ENCODE data around the gene AJAP1.

AJAP1 gene

DNA sequence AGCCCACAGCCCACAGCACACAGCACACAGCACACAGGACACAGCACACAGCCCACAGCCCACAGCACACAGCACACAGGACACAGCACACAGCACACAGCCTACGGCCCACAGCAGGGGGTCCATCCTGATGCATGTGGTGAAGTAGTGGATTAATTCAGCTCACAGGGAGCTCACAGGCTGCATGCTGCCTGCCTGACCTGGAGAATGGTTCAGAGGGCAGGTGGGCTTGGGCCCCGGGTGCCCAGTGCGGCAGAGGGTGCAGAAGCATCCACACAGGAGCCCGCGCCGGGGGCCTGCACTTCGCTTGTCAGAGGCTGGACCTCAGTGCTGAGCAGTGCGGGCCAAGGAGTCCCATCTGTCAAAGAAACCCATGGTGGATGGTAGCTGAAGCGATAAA, 21.1 kb upstream of the AJAP1 start:
- no peak for DNase-seq (ENCODE audit: low spot score)
- TF ChIP-seq, protein P1, sequence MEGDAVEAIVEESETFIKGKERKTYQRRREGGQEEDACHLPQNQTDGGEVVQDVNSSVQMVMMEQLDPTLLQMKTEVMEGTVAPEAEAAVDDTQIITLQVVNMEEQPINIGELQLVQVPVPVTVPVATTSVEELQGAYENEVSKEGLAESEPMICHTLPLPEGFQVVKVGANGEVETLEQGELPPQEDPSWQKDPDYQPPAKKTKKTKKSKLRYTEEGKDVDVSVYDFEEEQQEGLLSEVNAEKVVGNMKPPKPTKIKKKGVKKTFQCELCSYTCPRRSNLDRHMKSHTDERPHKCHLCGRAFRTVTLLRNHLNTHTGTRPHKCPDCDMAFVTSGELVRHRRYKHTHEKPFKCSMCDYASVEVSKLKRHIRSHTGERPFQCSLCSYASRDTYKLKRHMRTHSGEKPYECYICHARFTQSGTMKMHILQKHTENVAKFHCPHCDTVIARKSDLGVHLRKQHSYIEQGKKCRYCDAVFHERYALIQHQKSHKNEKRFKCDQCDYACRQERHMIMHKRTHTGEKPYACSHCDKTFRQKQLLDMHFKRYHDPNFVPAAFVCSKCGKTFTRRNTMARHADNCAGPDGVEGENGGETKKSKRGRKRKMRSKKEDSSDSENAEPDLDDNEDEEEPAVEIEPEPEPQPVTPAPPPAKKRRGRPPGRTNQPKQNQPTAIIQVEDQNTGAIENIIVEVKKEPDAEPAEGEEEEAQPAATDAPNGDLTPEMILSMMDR (IDR thresholded peaks at IDR 0.05; ENCODE audit: extremely low read depth, missing control alignments), result no peak

DNA sequence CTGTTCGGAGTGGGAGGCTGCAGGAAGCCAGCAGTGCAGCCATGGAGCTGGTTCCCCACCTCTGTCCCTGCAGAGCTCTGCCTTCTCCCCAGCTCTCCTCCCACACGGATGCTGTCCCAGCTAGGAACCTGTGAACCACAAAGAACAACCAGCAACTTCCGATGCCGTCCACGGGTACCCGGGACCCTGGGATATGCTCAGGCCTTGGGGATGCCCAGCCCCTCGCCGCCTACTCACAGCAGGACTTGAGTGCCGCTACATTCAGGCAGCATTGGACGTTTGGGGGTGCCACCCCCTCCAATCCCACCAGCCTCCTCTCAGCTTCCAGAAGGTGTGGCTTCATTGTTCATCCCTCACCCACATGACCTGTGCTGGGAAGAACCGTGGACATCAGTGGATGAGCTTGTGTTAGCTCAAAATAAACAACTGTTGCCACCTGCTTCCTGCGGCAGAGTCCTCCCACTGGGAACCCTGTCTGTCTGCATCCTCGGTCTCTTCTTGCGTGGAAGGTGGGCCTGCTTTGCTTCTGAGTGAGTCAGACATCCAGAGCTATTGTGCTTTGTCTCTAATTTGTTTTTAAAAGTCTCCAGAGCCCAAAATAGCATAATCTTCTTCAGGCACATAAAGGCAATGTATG, 20.1 kb upstream of the AJAP1 start:
- DNase-seq (ENCODE audit: low spot score), result no peak
- TF ChIP-seq, protein P1 (IDR thresholded peaks at IDR 0.05; ENCODE audit: extremely low read depth, missing control alignments), result no peak

DNA sequence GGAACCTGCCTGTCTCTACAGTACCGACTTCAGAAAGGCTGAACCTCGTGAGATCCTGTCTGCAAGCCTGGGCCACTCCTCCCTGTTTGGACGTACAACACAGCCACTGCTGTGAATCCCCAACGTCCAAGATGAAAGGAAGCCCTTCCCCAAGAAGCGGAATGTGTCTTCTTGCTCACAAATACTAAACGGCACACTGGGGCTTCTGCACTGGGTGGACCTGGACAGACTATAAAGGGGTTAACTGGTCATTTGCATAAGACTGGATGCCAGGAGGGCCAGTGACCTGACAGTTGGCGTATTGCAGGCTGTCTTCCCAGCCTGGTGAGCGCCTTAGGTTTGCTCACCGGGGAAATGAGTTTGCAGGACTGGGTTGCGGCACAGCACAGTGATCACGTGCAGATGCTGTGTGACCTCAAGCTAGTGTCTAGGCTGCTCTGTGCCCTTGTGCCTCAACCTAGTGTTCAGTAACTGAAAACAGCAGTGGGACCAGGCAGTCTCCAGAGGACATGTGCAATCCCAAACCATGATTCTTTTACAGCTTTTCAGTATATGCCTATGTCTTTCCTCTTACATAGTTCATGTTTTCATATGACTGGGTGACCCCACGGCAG, 19.5 kb upstream of the AJAP1 start:
- TF ChIP-seq, protein P1 (IDR thresholded peaks at IDR 0.05; ENCODE audit: extremely low read depth, missing control alignments), result no peak
- no peak for DNase-seq (ENCODE audit: low spot score)

DNA sequence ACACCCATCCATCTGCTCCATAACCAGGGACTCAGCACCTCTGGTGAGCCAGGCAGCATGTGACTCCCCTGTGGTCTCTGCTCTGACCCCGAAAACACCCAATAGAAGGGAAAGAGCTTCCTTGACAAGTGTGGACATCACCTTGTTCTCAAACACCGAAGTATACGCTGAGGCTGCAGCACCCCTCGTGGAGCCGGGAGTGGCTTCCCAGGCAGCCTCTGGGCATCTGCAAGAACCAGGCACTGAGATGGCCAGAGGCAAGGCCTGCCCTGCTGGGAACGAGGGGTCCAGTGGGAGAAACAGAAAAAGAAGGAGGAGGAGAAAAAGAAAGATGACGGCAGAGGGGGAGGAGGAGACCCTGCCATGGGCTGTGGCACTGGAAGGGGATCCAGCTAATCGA, 18.2 kb upstream of the AJAP1 start:
- TF ChIP-seq, protein P1 (IDR thresholded peaks at IDR 0.05; ENCODE audit: extremely low read depth, missing control alignments), result no peak
- no peak for DNase-seq (ENCODE audit: low spot score)

DNA sequence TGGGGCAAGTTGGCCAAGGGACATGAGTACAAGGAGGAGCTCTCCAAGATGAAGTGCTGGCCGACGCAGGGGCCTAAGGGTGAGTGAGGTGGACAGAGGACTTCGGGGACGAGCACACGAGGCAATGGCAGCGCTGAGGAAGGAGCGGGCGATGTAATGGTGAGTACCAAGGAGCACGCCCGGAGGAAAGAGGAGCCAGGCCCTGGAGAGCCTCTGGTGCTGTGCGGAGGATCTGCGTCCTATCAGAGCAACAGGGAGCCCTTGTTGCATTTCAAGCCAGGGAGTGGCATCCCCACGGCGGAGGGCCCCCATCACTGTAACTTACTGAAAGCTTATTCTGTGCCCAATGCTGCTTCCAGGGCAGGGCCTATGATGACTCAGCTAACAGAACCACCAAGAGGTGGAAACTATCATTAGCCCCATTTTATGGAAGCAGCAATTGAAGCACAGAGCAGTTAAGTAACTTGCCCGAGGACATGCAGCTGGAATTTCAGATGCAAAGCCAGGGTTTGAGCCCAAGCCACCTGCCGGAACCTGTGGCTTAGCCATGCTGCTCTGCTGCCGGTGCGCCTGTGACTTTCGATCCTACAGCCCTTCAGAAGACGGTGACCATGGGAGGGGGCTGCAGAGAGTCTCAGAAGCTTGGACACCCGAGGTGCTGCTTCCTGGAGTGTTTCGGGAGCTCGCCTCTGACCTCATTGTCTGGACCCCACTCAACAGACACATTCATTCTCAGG, 17.6 kb upstream of the AJAP1 start:
- no peak for DNase-seq (ENCODE audit: low spot score)
- TF ChIP-seq, protein P1 (IDR thresholded peaks at IDR 0.05; ENCODE audit: extremely low read depth, missing control alignments), result no peak

DNA sequence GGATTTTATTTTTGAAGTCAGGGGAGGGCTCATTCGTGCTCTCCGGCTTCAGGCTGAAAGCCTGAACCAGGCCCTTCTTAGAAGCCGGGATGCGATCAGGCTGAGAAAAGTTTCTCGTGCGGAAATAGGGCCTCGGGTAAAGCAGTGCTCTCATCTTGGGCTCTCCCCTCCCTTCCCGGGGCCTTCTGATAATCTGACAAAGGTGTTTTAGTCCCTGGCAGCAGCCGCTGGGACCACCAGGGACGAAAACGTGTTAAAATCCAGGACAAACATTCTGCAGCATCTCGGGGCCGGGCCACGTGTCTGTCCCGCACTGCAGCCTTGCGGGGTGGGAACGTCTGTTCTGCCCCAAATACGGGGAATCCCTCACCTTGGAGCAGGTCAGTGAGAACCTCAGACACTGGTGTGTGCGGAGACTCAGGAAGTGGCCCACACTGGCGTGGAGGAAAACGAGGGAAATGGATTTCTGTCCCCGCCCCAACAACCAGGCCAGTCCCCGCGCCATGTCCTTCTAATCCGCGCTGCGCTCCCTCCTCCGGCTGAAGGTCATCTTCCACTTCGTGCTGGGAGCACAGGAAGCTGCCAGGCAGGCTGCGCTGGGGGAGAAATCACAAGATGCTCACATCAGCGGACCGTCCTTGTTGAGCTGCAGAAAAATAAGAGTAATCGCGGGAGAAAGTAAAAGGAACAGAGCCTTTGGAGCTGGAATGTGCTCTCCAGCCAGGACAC, 16.6 kb upstream of the AJAP1 start:
- TF ChIP-seq, protein P1 (IDR thresholded peaks at IDR 0.05; ENCODE audit: extremely low read depth, missing control alignments), result no peak
- DNase-seq (ENCODE audit: low spot score), result no peak

DNA sequence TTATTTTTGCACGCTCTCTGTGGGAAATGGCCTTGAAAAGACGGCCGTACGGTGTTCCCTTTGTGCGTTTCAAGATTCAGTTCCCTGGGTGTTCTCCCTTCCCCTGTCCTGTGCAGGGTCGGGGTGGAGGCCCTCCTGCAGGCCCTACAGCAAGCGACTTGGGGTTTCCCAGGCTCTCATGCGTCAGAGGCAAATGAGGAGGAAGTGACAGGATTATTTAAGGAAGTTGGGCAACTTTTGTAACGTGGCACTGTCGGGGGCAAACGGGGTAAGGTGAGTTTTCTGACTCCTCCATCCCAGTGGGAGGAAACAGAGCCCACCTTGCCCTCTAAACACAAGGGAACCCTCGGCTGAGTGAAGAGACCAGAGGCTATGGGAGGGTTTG, 16.1 kb upstream of the AJAP1 start:
- TF ChIP-seq, protein P1 (IDR thresholded peaks at IDR 0.05; ENCODE audit: extremely low read depth, missing control alignments), result no peak
- DNase-seq (ENCODE audit: low spot score), result no peak

Data from GM20000 (cell line).